Progenitor cell of endocrine pancreas (in vitro differentiated cells): ENCODE measurements around the gene PRIM2. TPM values are rescaled to one million over a fixed set of nuclear protein-coding genes. Genes with fewer than 3 reads are reported as not detected.
"Not testable (repeated sequence)": the region's sequence is repeated elsewhere in the genome, so short reads cannot be mapped to it uniquely, and the experiment has no call there.

Source experiments
- DNase-seq: peaks from one replicate; pipeline ENCODE4 v3.0.0; 2021; ENCODE audit warnings: low spot score; ENCODE audit not compliant: unreplicated experiment
- H3K27ac Mint-ChIP-seq: 2 replicates; pipeline ENCODE4 v1.8.0; 2021; ENCODE audit warnings: mild to moderate bottlenecking, moderate library complexity, mixed read lengths
- H3K27me3 Mint-ChIP-seq: 2 replicates; pipeline ENCODE4 v1.8.0; 2021; ENCODE audit warnings: mixed read lengths
- H3K36me3 Mint-ChIP-seq: 2 replicates; pipeline ENCODE4 v1.8.0; 2022; ENCODE audit warnings: mixed read lengths; ENCODE audit not compliant: insufficient read depth
- H3K4me1 Mint-ChIP-seq: 2 replicates; pipeline ENCODE4 v1.8.0; 2021; ENCODE audit warnings: low read depth, mixed read lengths
- H3K4me3 Mint-ChIP-seq: 2 replicates; pipeline ENCODE4 v1.8.0; 2021; ENCODE audit warnings: low read depth, mild to moderate bottlenecking, moderate library complexity, mixed read lengths
- H3K9me3 Mint-ChIP-seq: 2 replicates; pipeline ENCODE4 v1.8.0; 2021; ENCODE audit warnings: low read depth, mixed read lengths
- total RNA-seq: library from RNA; stranded (reverse); gene quantifications from 2 replicates; pipeline ENCODE4 v1.2.1, GENCODE V29; 2021

PRIM2 gene
- total RNA-seq, 1 donor from 2014 or later = 26.2 TPM

- not testable (repeated sequence) for DNase-seq, H3K4me3 Mint-ChIP-seq, H3K27me3 Mint-ChIP-seq, H3K4me1 Mint-ChIP-seq, H3K36me3 Mint-ChIP-seq, H3K27ac Mint-ChIP-seq
- H3K9me3 Mint-ChIP-seq = peaks cover 11% of the 10 kb centered on the region
Measured at GRCh38 chr6:57481121-57481520, 163.7 kb downstream of the PRIM2 start.

GRCh38 chr6:57482471-57482870, 165.0 kb downstream of the PRIM2 start:
- not testable (repeated sequence) for H3K4me3 Mint-ChIP-seq, DNase-seq, H3K36me3 Mint-ChIP-seq, H3K27ac Mint-ChIP-seq, H3K27me3 Mint-ChIP-seq, H3K4me1 Mint-ChIP-seq
- peaks cover 11% of the 10 kb centered on the region for H3K9me3 Mint-ChIP-seq

GRCh38 chr6:57486494-57487081, 169.2 kb downstream of the PRIM2 start:
- H3K4me1 Mint-ChIP-seq, H3K36me3 Mint-ChIP-seq, H3K4me3 Mint-ChIP-seq, H3K27me3 Mint-ChIP-seq, H3K27ac Mint-ChIP-seq, DNase-seq, H3K9me3 Mint-ChIP-seq: not testable (repeated sequence)

GRCh38 chr6:57488551-57488950, 171.1 kb downstream of the PRIM2 start:
- H3K4me1 Mint-ChIP-seq, H3K36me3 Mint-ChIP-seq, H3K27ac Mint-ChIP-seq, H3K27me3 Mint-ChIP-seq, DNase-seq, H3K4me3 Mint-ChIP-seq, H3K9me3 Mint-ChIP-seq: not testable (repeated sequence)

- H3K9me3 Mint-ChIP-seq, H3K4me3 Mint-ChIP-seq, H3K27me3 Mint-ChIP-seq, H3K27ac Mint-ChIP-seq, H3K36me3 Mint-ChIP-seq, DNase-seq: not testable (repeated sequence)
- H3K4me1 Mint-ChIP-seq = peaks cover 10% of the 10 kb centered on the region
Measured at GRCh38 chr6:57489887-57490286, 172.5 kb downstream of the PRIM2 start.

GRCh38 chr6:57491795-57492194, 174.4 kb downstream of the PRIM2 start:
- H3K27ac Mint-ChIP-seq, DNase-seq: not testable (repeated sequence)

GRCh38 chr6:57496251-57496650, 178.8 kb downstream of the PRIM2 start:
- H3K36me3 Mint-ChIP-seq, H3K27ac Mint-ChIP-seq, H3K9me3 Mint-ChIP-seq, H3K27me3 Mint-ChIP-seq, H3K4me3 Mint-ChIP-seq, DNase-seq: not testable (repeated sequence)
- peaks cover 52% of the 10 kb centered on the region for H3K4me1 Mint-ChIP-seq

More at GRCh38 chr6:57491795-57492194, 174.4 kb downstream of the PRIM2 start:
- H3K9me3 Mint-ChIP-seq, H3K27me3 Mint-ChIP-seq, H3K36me3 Mint-ChIP-seq, H3K4me3 Mint-ChIP-seq: not testable (repeated sequence)
- H3K4me1 Mint-ChIP-seq = peaks cover 19% of the 10 kb centered on the region

- H3K27me3 Mint-ChIP-seq, H3K9me3 Mint-ChIP-seq, H3K36me3 Mint-ChIP-seq, DNase-seq: not testable (repeated sequence)
- Mint-ChIP-seq H3K27ac (peak overlapping the region; percentile 84), H3K4me3 (peak overlapping the region; percentile 6), H3K4me1 (peaks cover 46% of the 10 kb centered on the region)
Measured at GRCh38 chr6:57500368-57501021, 183.1 kb downstream of the PRIM2 start.

- not testable (repeated sequence) for H3K4me3 Mint-ChIP-seq, H3K36me3 Mint-ChIP-seq, H3K27me3 Mint-ChIP-seq, DNase-seq, H3K9me3 Mint-ChIP-seq
- Mint-ChIP-seq H3K27ac (peak overlapping the region; percentile 49), H3K4me1 (peaks cover 41% of the 10 kb centered on the region)
Measured at GRCh38 chr6:57502387-57502786, 185.0 kb downstream of the PRIM2 start.

GRCh38 chr6:57505251-57505650, 187.8 kb downstream of the PRIM2 start:
- not testable (repeated sequence) for H3K27me3 Mint-ChIP-seq, H3K36me3 Mint-ChIP-seq, DNase-seq, H3K4me3 Mint-ChIP-seq, H3K9me3 Mint-ChIP-seq
- peaks cover 19% of the 10 kb centered on the region for H3K4me1 Mint-ChIP-seq
- peak overlapping the region; percentile 6 for H3K27ac Mint-ChIP-seq

GRCh38 chr6:57510390-57510789, 193.0 kb downstream of the PRIM2 start:
- H3K9me3 Mint-ChIP-seq, DNase-seq, H3K4me3 Mint-ChIP-seq, H3K27ac Mint-ChIP-seq, H3K27me3 Mint-ChIP-seq, H3K36me3 Mint-ChIP-seq, H3K4me1 Mint-ChIP-seq: not testable (repeated sequence)

- DNase-seq, H3K9me3 Mint-ChIP-seq, H3K27ac Mint-ChIP-seq, H3K4me1 Mint-ChIP-seq, H3K36me3 Mint-ChIP-seq, H3K4me3 Mint-ChIP-seq, H3K27me3 Mint-ChIP-seq: not testable (repeated sequence)
Measured at GRCh38 chr6:57515171-57515570, 197.7 kb downstream of the PRIM2 start.

- not testable (repeated sequence) for H3K27me3 Mint-ChIP-seq, H3K9me3 Mint-ChIP-seq, H3K4me3 Mint-ChIP-seq, DNase-seq, H3K4me1 Mint-ChIP-seq, H3K36me3 Mint-ChIP-seq
- H3K27ac Mint-ChIP-seq = peak overlapping the region; percentile 80
Measured at GRCh38 chr6:57515845-57516244, 198.4 kb downstream of the PRIM2 start.
